GM12892 (cell line): ENCODE measurements around the gene EBP.

Experiments used
- POLR2A ChIP-seq: IDR thresholded peaks from 2 replicates; pipeline ENCODE4 v1.6.1; 2011; ENCODE audit warnings: low read depth, low read length, control low read depth
- POLR2AphosphoS5 ChIP-seq: IDR thresholded peaks from 2 replicates; pipeline ENCODE4 v1.6.1; 2011; ENCODE audit warnings: low read depth, low read length, control low read depth

DNA sequence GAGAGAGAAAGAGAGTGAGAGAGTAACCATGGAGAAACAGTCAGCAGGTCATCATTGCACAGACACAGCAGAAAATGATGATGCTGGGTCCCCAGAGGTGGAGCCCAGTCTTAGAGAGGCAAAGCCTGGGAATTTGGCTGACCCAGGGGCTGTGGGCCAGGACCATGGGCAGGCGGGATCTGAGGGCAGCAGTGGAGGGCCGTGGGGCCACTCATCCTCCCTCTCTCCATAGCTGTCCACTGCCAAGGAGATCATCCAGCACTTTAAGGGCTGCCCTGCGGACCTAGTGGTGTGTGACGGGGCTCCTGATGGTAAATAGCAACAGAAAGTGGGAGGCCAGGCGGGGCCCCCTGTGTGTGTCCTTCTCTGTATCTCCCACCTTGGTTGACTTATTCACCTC is 42.8 kb upstream of the EBP start:
- no peak for TF ChIP-seq POLR2AphosphoS5
- no peak for TF ChIP-seq POLR2A
